Liver (tissue), 2 donors: ENCODE measurements around the gene FPR1.

ENCODE experiments used
- TAF1 ChIP-seq: conservative IDR thresholded peaks from 2 replicates; pipeline ENCODE4 v1.6.1; 2016; ENCODE audit warnings: antibody characterized with exemption, mild to moderate bottlenecking
- ZBTB33 ChIP-seq: IDR thresholded peaks from 2 replicates; pipeline ENCODE4 v1.6.1; 2016; ENCODE audit warnings: antibody characterized with exemption
- TF ChIP-seq, protein P1 (sequence below): IDR thresholded peaks from 2 replicates; pipeline ENCODE4 v1.6.1; 2016; ENCODE audit warnings: antibody characterized with exemption, mild to moderate bottlenecking
- donor health status: healthy.

DNA sequence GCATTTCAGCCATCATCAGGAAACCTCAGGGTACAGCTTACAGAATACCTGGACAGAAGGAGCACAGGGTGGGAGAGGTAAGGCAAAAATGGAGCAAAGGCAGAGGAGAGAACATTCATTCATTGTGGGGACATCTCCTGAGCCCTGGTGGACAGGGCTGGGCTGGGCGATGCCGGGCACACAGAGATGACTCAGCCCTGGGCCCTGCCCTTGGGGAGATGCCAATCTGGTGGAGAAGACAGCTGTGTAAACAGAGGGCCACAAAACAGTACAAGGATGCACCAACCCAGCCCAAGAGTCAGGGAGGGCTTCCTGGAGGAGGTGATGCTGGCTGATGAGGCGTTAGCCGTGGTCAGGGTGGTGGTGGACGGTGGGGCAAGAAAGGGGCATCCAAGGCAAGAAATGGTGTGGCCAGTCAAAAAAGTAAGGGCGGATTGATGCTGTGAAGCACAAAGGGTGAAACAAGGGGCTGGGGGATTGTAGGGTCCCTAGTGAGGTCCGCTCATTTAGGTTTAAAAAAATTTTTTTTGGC is 24.3 kb downstream of the FPR1 start:
- no peak for TF ChIP-seq TAF1
- TF ChIP-seq, protein P1, sequence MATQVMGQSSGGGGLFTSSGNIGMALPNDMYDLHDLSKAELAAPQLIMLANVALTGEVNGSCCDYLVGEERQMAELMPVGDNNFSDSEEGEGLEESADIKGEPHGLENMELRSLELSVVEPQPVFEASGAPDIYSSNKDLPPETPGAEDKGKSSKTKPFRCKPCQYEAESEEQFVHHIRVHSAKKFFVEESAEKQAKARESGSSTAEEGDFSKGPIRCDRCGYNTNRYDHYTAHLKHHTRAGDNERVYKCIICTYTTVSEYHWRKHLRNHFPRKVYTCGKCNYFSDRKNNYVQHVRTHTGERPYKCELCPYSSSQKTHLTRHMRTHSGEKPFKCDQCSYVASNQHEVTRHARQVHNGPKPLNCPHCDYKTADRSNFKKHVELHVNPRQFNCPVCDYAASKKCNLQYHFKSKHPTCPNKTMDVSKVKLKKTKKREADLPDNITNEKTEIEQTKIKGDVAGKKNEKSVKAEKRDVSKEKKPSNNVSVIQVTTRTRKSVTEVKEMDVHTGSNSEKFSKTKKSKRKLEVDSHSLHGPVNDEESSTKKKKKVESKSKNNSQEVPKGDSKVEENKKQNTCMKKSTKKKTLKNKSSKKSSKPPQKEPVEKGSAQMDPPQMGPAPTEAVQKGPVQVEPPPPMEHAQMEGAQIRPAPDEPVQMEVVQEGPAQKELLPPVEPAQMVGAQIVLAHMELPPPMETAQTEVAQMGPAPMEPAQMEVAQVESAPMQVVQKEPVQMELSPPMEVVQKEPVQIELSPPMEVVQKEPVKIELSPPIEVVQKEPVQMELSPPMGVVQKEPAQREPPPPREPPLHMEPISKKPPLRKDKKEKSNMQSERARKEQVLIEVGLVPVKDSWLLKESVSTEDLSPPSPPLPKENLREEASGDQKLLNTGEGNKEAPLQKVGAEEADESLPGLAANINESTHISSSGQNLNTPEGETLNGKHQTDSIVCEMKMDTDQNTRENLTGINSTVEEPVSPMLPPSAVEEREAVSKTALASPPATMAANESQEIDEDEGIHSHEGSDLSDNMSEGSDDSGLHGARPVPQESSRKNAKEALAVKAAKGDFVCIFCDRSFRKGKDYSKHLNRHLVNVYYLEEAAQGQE = no peak
- no peak for TF ChIP-seq ZBTB33
